ENCODE results near the gene ERBB4.

GRCh38 chr2:212345966-212346365, 192.6 kb downstream of the ERBB4 start:
- TF ChIP-seq POLR2A (IDR thresholded peaks at IDR 0.05), result no peak
- TF ChIP-seq, protein P1, sequence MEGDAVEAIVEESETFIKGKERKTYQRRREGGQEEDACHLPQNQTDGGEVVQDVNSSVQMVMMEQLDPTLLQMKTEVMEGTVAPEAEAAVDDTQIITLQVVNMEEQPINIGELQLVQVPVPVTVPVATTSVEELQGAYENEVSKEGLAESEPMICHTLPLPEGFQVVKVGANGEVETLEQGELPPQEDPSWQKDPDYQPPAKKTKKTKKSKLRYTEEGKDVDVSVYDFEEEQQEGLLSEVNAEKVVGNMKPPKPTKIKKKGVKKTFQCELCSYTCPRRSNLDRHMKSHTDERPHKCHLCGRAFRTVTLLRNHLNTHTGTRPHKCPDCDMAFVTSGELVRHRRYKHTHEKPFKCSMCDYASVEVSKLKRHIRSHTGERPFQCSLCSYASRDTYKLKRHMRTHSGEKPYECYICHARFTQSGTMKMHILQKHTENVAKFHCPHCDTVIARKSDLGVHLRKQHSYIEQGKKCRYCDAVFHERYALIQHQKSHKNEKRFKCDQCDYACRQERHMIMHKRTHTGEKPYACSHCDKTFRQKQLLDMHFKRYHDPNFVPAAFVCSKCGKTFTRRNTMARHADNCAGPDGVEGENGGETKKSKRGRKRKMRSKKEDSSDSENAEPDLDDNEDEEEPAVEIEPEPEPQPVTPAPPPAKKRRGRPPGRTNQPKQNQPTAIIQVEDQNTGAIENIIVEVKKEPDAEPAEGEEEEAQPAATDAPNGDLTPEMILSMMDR (IDR thresholded peaks at IDR 0.05), result no peak

Measured in lower leg skin (tissue), 3 donors.